HEK293 (cell line): ENCODE measurements around the gene AKAP12.

Source experiments
- CTCF ChIA-PET: fragments of 350-600 bp; formaldehyde crosslinking; extraction: SDS; loops from one replicate; lab custom pipeline; 2021; ENCODE audit warnings: antibody characterized with exemption; lab: Yijun Ruan, JAX
- POLR2A ChIA-PET: fragments of 300-600 bp; formaldehyde crosslinking; extraction: SDS; loops from one replicate; lab custom pipeline; 2020; ENCODE audit warnings: antibody characterized with exemption, inconsistent platforms; lab: Yijun Ruan, JAX
- H3K27ac ChIP-seq: fragments of 200-500 bp; sonication (Bioruptor generic); 2 replicates; pipeline ENCODE4 v1.5.1; 2014; ENCODE audit warnings: low read depth, low read length, control low read depth, inconsistent platforms; ENCODE audit errors: extremely low read depth
- H3K36me3 ChIP-seq, 2 experiments: fragments of 200-500 bp in 1 of 2; sonication (Bioruptor generic) in 1 of 2; 1 replicate in 1 of 2; 2 replicates in 1 of 2; pipeline ENCODE4 v1.5.1; 2014 to 2017; ENCODE audit warnings: inconsistent platforms in 2 of 2, low read length in 2 of 2; ENCODE audit not compliant: control insufficient read depth in 2 of 2, insufficient read depth in 1 of 2
- H3K4me1 ChIP-seq: fragments of 200-500 bp; sonication (Bioruptor generic); 2 replicates; pipeline ENCODE4 v1.5.1; 2014; ENCODE audit warnings: mild to moderate bottlenecking, low read length, inconsistent platforms; ENCODE audit not compliant: control insufficient read depth, insufficient read depth
- H3K4me3 ChIP-seq: 2 replicates; pipeline ENCODE4 v1.5.1; 2011; ENCODE audit warnings: low read depth, mild to moderate bottlenecking, control low read depth, low read length, moderate library complexity
- H3K9me3 ChIP-seq: fragments of 200-500 bp; sonication (Bioruptor generic); 2 replicates; pipeline ENCODE4 v1.5.1; 2014; ENCODE audit warnings: low read depth, low read length, inconsistent platforms; ENCODE audit not compliant: control insufficient read depth, insufficient read depth
- GFI1B ChIP-seq: fragments of 450-650 bp; formaldehyde crosslinking; IDR thresholded peaks from 2 replicates; pipeline ENCODE4 v1.5.1; 2016; ENCODE audit warnings: missing biosample characterization, missing genetic modification characterization
- HIC1 ChIP-seq: fragments of 450-650 bp; formaldehyde crosslinking; IDR thresholded peaks from 2 replicates; pipeline ENCODE4 v1.5.1; 2016; ENCODE audit warnings: missing biosample characterization, missing genetic modification characterization
- HOXA7 ChIP-seq: sonication (generic); formaldehyde crosslinking; IDR thresholded peaks from 2 replicates; pipeline ENCODE4 v1.8.1; 2022; ENCODE audit warnings: missing genetic modification reagents, borderline replicate concordance
- KLF16 ChIP-seq: fragments of 450-650 bp; formaldehyde crosslinking; IDR thresholded peaks from 2 replicates; pipeline ENCODE4 v1.5.1; 2017; ENCODE audit warnings: missing biosample characterization, missing genetic modification characterization
- PRDM1 ChIP-seq: fragments of 450-650 bp; formaldehyde crosslinking; IDR thresholded peaks from 2 replicates; pipeline ENCODE4; 2016; ENCODE audit warnings: missing biosample characterization, missing genetic modification characterization
- PRDM10 ChIP-seq: fragments of 450-650 bp; formaldehyde crosslinking; IDR thresholded peaks from 2 replicates; pipeline ENCODE4 v1.5.1; 2016; ENCODE audit warnings: missing biosample characterization, missing genetic modification characterization
- RBAK ChIP-seq: fragments of 450-650 bp; formaldehyde crosslinking; IDR thresholded peaks from 2 replicates; pipeline ENCODE4 v1.5.1; 2016; ENCODE audit warnings: missing biosample characterization, missing genetic modification characterization
- SCRT1 ChIP-seq: fragments of 450-650 bp; formaldehyde crosslinking; IDR thresholded peaks from 2 replicates; pipeline ENCODE4 v1.5.1; 2016; ENCODE audit warnings: missing biosample characterization, missing genetic modification characterization, borderline replicate concordance
- SCRT2 ChIP-seq: fragments of 450-650 bp; formaldehyde crosslinking; IDR thresholded peaks from 2 replicates; pipeline ENCODE4 v1.5.1; 2016; ENCODE audit warnings: missing biosample characterization, missing genetic modification characterization
- ZBTB21 ChIP-seq: fragments of 450-650 bp; formaldehyde crosslinking; IDR thresholded peaks from 2 replicates; pipeline ENCODE4 v1.5.1; 2017; ENCODE audit warnings: missing biosample characterization, missing genetic modification characterization
- ZNF2 ChIP-seq: fragments of 450-650 bp; formaldehyde crosslinking; IDR thresholded peaks from 2 replicates; pipeline ENCODE4 v1.5.1; 2016; ENCODE audit warnings: missing biosample characterization, missing genetic modification characterization
- ZNF211 ChIP-seq: fragments of 450-650 bp; formaldehyde crosslinking; IDR thresholded peaks from 2 replicates; pipeline ENCODE4 v1.5.1; 2016; ENCODE audit warnings: low read depth, missing biosample characterization, missing genetic modification characterization
- ZNF274 ChIP-seq, 2 experiments: fragments of 200-500 bp in 1 of 2; fragments of 450-650 bp in 1 of 2; sonication (Bioruptor generic) in 1 of 2; formaldehyde crosslinking in 1 of 2; IDR thresholded peaks; 2 replicates each; pipeline versions ENCODE4 v1.5.1 to v1.6.1; 2014 to 2016; ENCODE audit warnings: borderline replicate concordance in 1 of 2, inconsistent platforms in 1 of 2, low read length in 1 of 2, missing biosample characterization in 1 of 2, missing genetic modification characterization in 1 of 2
- ZNF391 ChIP-seq: fragments of 450-650 bp; formaldehyde crosslinking; IDR thresholded peaks from 2 replicates; pipeline ENCODE4 v1.5.1; 2016; ENCODE audit warnings: low read depth, missing biosample characterization, missing genetic modification characterization, borderline replicate concordance
- ZNF394 ChIP-seq: fragments of 450-650 bp; formaldehyde crosslinking; IDR thresholded peaks from 2 replicates; pipeline ENCODE4 v1.5.1; 2016; ENCODE audit warnings: missing biosample characterization, missing genetic modification characterization, mild to moderate bottlenecking, moderate library complexity, borderline replicate concordance
- ZNF426 ChIP-seq: fragments of 450-650 bp; formaldehyde crosslinking; IDR thresholded peaks from 2 replicates; pipeline ENCODE4 v1.5.1; 2017; ENCODE audit warnings: missing biosample characterization, missing genetic modification characterization, mild to moderate bottlenecking, inconsistent platforms, moderate library complexity
- ZNF560 ChIP-seq: fragments of 450-650 bp; formaldehyde crosslinking; IDR thresholded peaks from 2 replicates; pipeline ENCODE4 v1.5.1; 2017; ENCODE audit warnings: missing biosample characterization, missing genetic modification characterization, borderline replicate concordance
- ZNF629 ChIP-seq: fragments of 450-650 bp; formaldehyde crosslinking; IDR thresholded peaks from 2 replicates; pipeline ENCODE4 v1.5.1; 2017; ENCODE audit warnings: missing biosample characterization, missing genetic modification characterization
- ZNF654 ChIP-seq: fragments of 450-650 bp; formaldehyde crosslinking; IDR thresholded peaks from 2 replicates; pipeline ENCODE4 v1.5.1; 2016; ENCODE audit warnings: low read depth, missing biosample characterization, missing genetic modification characterization
- ZSCAN23 ChIP-seq: fragments of 450-650 bp; formaldehyde crosslinking; IDR thresholded peaks from 2 replicates; pipeline ENCODE4 v1.5.1; 2016; ENCODE audit warnings: missing biosample characterization, missing genetic modification characterization
- TF ChIP-seq, protein P1 (sequence below): fragments of 450-650 bp; formaldehyde crosslinking; IDR thresholded peaks from 2 replicates; pipeline ENCODE4; 2016; ENCODE audit warnings: missing biosample characterization, missing genetic modification characterization

Gene AKAP12

DNA sequence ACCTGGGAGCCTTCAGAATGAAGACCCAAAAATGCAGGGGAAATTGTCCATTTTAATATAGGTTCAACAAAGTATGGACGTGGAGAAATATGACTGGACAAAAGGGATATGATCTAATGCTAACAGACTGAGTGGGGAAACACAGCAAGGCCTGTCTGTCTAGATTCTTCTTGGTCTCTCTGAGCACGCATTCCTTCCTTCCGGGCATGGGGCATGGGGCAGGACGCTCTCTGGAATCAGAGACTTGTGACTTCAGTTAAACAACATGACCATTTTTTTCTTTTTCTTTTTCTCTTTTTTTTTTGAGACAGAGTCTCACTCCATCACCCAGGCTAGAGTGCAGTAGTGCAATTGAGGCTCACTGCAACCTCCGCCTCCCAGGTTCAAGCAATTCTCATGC is 119.7 kb downstream of the AKAP12 start:
- no peaks in the 10 kb centered on the region for H3K9me3 ChIP-seq
- TF ChIP-seq HIC1 (tag by site-specific recombination) (no peak), ZBTB21 (tag by site-specific recombination) (no peak), KLF16 (no peak)
- H3K4me1 ChIP-seq, result peaks cover 10% of the 10 kb centered on the region
- CTCF ChIA-PET, result no interaction called here
- POLR2A ChIA-PET, result no interaction called here
- peaks cover 0 to 29% of the 10 kb centered on the region in 2 experiments for H3K36me3 ChIP-seq
- H3K4me3 ChIP-seq, result no peak overlapping the region
- H3K27ac ChIP-seq, result no peak overlapping the region

- ChIA-PET CTCF (interaction anchor here (0.9 kb wide), 1 partner anchor 548 kb away, joined by 5 read pairs; no protein-coding TSS in a partner anchor), POLR2A (no interaction called here)
- H3K27ac ChIP-seq, result no peak overlapping the region
Observed at GRCh38 chr6:151365233-151365632, 125.5 kb downstream of the AKAP12 start.

GRCh38 chr6:151370509-151371078 is 130.8 kb downstream of the AKAP12 start:
- no peak overlapping the region for H3K27ac ChIP-seq
- POLR2A ChIA-PET, result interaction anchor here (1.2 kb wide), 1 partner anchor 19 kb away, joined by 3 read pairs; no protein-coding TSS in a partner anchor
- CTCF ChIA-PET, result interaction anchor here (0.6 to 1.2 kb wide), 7 partner anchors 12 to 641 kb away, joined by 3 to 6 read pairs (median 3); no protein-coding TSS in a partner anchor
- TF ChIP-seq ZNF274 (IDR thresholded peaks at IDR 0.05; ENCODE audit: low read length) (no peak), ZNF274 (tag by site-specific recombination; IDR thresholded peaks at IDR 0.05; ENCODE audit: borderline replicate concordance) (no peak), SCRT1 (peak; percentile 83; the same call in 1 of the 2 replicates), ZNF394 (no peak), SCRT2 (tag by site-specific recombination) (peak; percentile 97), ZNF560 (tag by site-specific recombination) (no peak), HOXA7 (CRISPR knock-in tag) (no peak), ZNF211 (tag by site-specific recombination) (no peak)
- TF ChIP-seq, protein P1, sequence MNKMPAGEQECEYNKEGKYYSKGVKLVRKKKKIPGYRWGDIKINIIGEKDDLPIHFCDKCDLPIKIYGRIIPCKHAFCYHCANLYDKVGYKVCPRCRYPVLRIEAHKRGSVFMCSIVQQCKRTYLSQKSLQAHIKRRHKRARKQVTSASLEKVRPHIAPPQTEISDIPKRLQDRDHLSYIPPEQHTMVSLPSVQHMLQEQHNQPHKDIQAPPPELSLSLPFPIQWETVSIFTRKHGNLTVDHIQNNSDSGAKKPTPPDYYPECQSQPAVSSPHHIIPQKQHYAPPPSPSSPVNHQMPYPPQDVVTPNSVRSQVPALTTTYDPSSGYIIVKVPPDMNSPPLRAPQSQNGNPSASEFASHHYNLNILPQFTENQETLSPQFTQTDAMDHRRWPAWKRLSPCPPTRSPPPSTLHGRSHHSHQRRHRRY, result no peak
- TF ChIP-seq, all 188 proteins: peak for 2
- peaks cover 9 to 41% of the 10 kb centered on the region in 2 experiments for H3K36me3 ChIP-seq
- peaks cover 7% of the 10 kb centered on the region for H3K4me1 ChIP-seq
- H3K9me3 ChIP-seq, result no peaks in the 10 kb centered on the region
- H3K4me3 ChIP-seq, result no peak overlapping the region

More at GRCh38 chr6:151365233-151365632, 125.5 kb downstream of the AKAP12 start:
- H3K9me3 ChIP-seq, result no peaks in the 10 kb centered on the region
- H3K36me3 ChIP-seq, result peaks cover 4 to 42% of the 10 kb centered on the region in 2 experiments; a peak in 2 of 3 replicates
- H3K4me1 ChIP-seq, result no peaks in the 10 kb centered on the region
- TF ChIP-seq ZNF629 (tag by site-specific recombination) (no peak), GFI1B (tag by site-specific recombination) (no peak)
- H3K4me3 ChIP-seq, result no peak overlapping the region

DNA sequence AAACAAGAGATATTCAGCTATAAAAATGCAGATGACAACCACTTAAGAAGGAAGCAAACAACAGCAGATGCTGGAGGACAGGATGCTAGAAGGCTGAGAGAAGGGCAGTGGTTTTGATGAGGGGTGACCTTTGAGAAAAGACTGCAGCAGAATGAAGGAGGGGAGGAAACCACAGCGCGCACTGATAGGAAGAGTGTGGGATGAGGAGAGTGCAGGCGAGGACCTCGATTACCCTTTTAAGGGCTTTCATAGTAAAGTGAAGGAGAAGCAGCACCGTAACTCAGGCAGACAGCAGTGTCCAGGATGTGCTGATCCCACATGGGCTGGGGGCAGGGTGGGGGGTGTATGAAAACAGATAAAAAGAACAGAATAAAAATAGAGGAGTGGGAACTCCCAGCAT is 132.4 kb downstream of the AKAP12 start:
- CTCF ChIA-PET, result no interaction called here
- Histone ChIP-seq H3K9me3 (no peaks in the 10 kb centered on the region), H3K4me1 (peaks cover 7% of the 10 kb centered on the region), H3K27ac (no peak overlapping the region), H3K36me3 (peaks cover 9 to 29% of the 10 kb centered on the region in 2 experiments), H3K4me3 (no peak overlapping the region)
- POLR2A ChIA-PET, result no interaction called here
- TF ChIP-seq RBAK, result no peak
- no peak for TF ChIP-seq ZNF2 (tag by site-specific recombination)
- no peak for TF ChIP-seq ZNF426 (tag by site-specific recombination)
- no peak for TF ChIP-seq ZNF391
- TF ChIP-seq PRDM10 (tag by site-specific recombination), result no peak
- no peak for TF ChIP-seq ZNF654 (tag by site-specific recombination)
- no peak for TF ChIP-seq ZSCAN23 (tag by site-specific recombination)
- TF ChIP-seq PRDM1 (tag by site-specific recombination), result no peak
